HCT116 (cell line): ENCODE data around the gene GLT6D1. TPM values are rescaled to one million over a fixed set of nuclear protein-coding genes. Genes with fewer than 3 reads are reported as not detected.

ENCODE experiments used
- ATAC-seq: fragments of 200-7000 bp; cut with Tn5 transposase; 2 replicates; pipeline ENCODE4 v1.9.1; 2020; ENCODE audit warnings: mild to moderate bottlenecking, moderate library complexity
- BruUV-seq: library from RNA; stranded (reverse); fragments of 400-500 nt; replicated peaks from 2 replicates; lab custom pipeline; 2021; lab: Mats Ljungman, UMichigan
- CTCF ChIA-PET: fragments of 300-600 bp; sonication (Branson Sonifier 250); formaldehyde crosslinking; loops from one replicate; lab custom pipeline; 2021; ENCODE audit warnings: antibody characterized with exemption; lab: Charles Lee
- POLR2A ChIA-PET: fragments of 300-600, 350-600 bp; sonication (Branson Sonifier 250); formaldehyde crosslinking; loops from one replicate; lab custom pipeline; 2021; ENCODE audit warnings: antibody characterized with exemption; lab: Charles Lee
- RAD21 ChIA-PET, 2 experiments: fragments of 300-600 bp; sonication (Branson Sonifier 250); formaldehyde crosslinking; loops; one replicate each; lab custom pipeline; 2023; ENCODE audit warnings: low total read pairs in 2 of 2; ENCODE audit not compliant: uncharacterized antibody in 2 of 2, unreplicated experiment in 2 of 2, low non-redundant PET in 1 of 2; lab: Charles Lee
- DNase-seq: peaks from one replicate; pipeline ENCODE4 v3.0.0-alpha.2; 2010; ENCODE audit warnings: low read depth, low spot score
- H2AFZ ChIP-seq: fragments of 200-600 bp; shearing (Covaris generic), sonication (generic); 2 replicates; pipeline ENCODE4 v1.6.1; 2017; ENCODE audit warnings: low read depth, mixed run types, mixed read lengths, antibody characterized with exemption, low read length; ENCODE audit not compliant: poor library complexity, severe bottlenecking
- H3K27ac ChIP-seq: 2 replicates; pipeline ENCODE4 v1.5.1; 2012; ENCODE audit warnings: low read depth, low read length
- H3K27me3 ChIP-seq: fragments of 200-600 bp; sonication (generic); 2 replicates; pipeline ENCODE4 v1.6.1; 2016; ENCODE audit warnings: mixed run types, low read length, mixed read lengths; ENCODE audit not compliant: insufficient read depth
- H3K36me3 ChIP-seq, 2 experiments: fragments of 200-500 bp in 1 of 2; fragments of 200-600 bp in 1 of 2; sonication (Bioruptor generic) in 1 of 2; sonication (generic) in 1 of 2; 2 replicates each; pipeline versions ENCODE4 v1.5.1 to v1.6.1; 2014 to 2016; ENCODE audit warnings: low read length in 2 of 2, inconsistent platforms in 1 of 2, mixed read lengths in 1 of 2, mixed run types in 1 of 2; ENCODE audit not compliant: insufficient read depth in 2 of 2, control insufficient read depth in 1 of 2
- H3K4me1 ChIP-seq, 2 experiments: fragments of 200-600 bp in 1 of 2; sonication (generic) in 1 of 2; 2 replicates each; pipeline versions ENCODE4 v1.5.1 to v1.6.1; 2012 to 2017; ENCODE audit warnings: low read length in 2 of 2, inconsistent platforms in 1 of 2, mild to moderate bottlenecking in 1 of 2, mixed read lengths in 1 of 2, mixed run types in 1 of 2, moderate library complexity in 1 of 2; ENCODE audit not compliant: insufficient read depth in 2 of 2, control insufficient read depth in 1 of 2
- H3K4me2 ChIP-seq: fragments of 200-600 bp; sonication (generic); 2 replicates; pipeline ENCODE4 v1.6.1; 2017; ENCODE audit warnings: mixed run types, low read length, mixed read lengths
- H3K4me3 ChIP-seq, 2 experiments: fragments of 200-600 bp in 1 of 2; sonication (generic) in 1 of 2; replicated peaks in 1 of 2; 2 replicates each; pipeline ENCODE4 v1.5.1; 2011 to 2016; ENCODE audit warnings: low read length in 2 of 2, control low read depth in 1 of 2, low read depth in 1 of 2, mild to moderate bottlenecking in 1 of 2, mixed read lengths in 1 of 2, mixed run types in 1 of 2
- H3K79me2 ChIP-seq: fragments of 200-600 bp; sonication (generic); 2 replicates; pipeline ENCODE4 v1.6.1; 2017; ENCODE audit warnings: mild to moderate bottlenecking, mixed run types, low read length, moderate library complexity, mixed read lengths; ENCODE audit not compliant: insufficient read depth
- H3K9ac ChIP-seq: fragments of 200-600 bp; sonication (generic); 2 replicates; pipeline ENCODE4 v1.6.1; 2016; ENCODE audit warnings: low read length, mixed read lengths
- H3K9me2 ChIP-seq: fragments of 200-600 bp; sonication (generic), shearing (Covaris generic); 2 replicates; pipeline ENCODE4 v1.6.1; 2017; ENCODE audit warnings: mixed run types, mild to moderate bottlenecking, moderate library complexity; ENCODE audit not compliant: insufficient read depth
- H3K9me3 ChIP-seq, 2 experiments: fragments of 200-500 bp in 1 of 2; fragments of 200-600 bp in 1 of 2; sonication (Bioruptor generic) in 1 of 2; sonication (generic) in 1 of 2; 2 replicates each; pipeline ENCODE4 v1.6.1; 2014 to 2017; ENCODE audit warnings: low read length in 2 of 2, mixed read lengths in 2 of 2, inconsistent platforms in 1 of 2, low read depth in 1 of 2, mild to moderate bottlenecking in 1 of 2, mixed run types in 1 of 2, moderate library complexity in 1 of 2; ENCODE audit not compliant: control insufficient read depth in 1 of 2, insufficient read depth in 1 of 2
- H4K20me1 ChIP-seq: fragments of 200-600 bp; sonication (generic), shearing (Covaris generic); 2 replicates; pipeline ENCODE4 v1.6.1; 2017; ENCODE audit warnings: mixed run types, mild to moderate bottlenecking, moderate library complexity; ENCODE audit not compliant: insufficient read depth
- ATF3 ChIP-seq: IDR thresholded peaks from 2 replicates; pipeline ENCODE4 v1.6.1; 2012
- CBX3 ChIP-seq: IDR thresholded peaks from 2 replicates; pipeline ENCODE4 v1.6.1; 2012; ENCODE audit warnings: low read depth
- CEBPB ChIP-seq: IDR thresholded peaks from 2 replicates; pipeline ENCODE4 v1.6.1; 2012; ENCODE audit warnings: low read depth
- EZH2 ChIP-seq: fragments of 200-600 bp; sonication (generic); IDR thresholded peaks from 2 replicates; pipeline ENCODE4 v1.6.1; 2017; ENCODE audit warnings: antibody characterized with exemption, mixed run types
- EZH2phosphoT487 ChIP-seq: fragments of 200-600 bp; IDR thresholded peaks from 2 replicates; pipeline ENCODE4 v1.6.1; 2018; ENCODE audit warnings: antibody characterized with exemption, borderline replicate concordance
- FOSL1 ChIP-seq: IDR thresholded peaks from 2 replicates; pipeline ENCODE4 v1.6.1; 2012; ENCODE audit warnings: low read depth
- MAX ChIP-seq: IDR thresholded peaks from 2 replicates; pipeline ENCODE4 v1.6.1; 2012
- POLR2A ChIP-seq: IDR thresholded peaks from 2 replicates; pipeline ENCODE4 v1.7.0; 2011; ENCODE audit warnings: borderline replicate concordance; ENCODE audit not compliant: insufficient read depth, insufficient read length; ENCODE audit errors: extremely low read depth
- POLR2AphosphoS5 ChIP-seq: IDR thresholded peaks from 2 replicates; pipeline ENCODE4 v1.6.1; 2011; ENCODE audit warnings: mild to moderate bottlenecking, low read depth, low read length, moderate library complexity
- RAD21 ChIP-seq: IDR thresholded peaks from 2 replicates; pipeline ENCODE4 v1.6.1; 2012; ENCODE audit warnings: low read depth, mild to moderate bottlenecking
- SIN3A ChIP-seq: IDR thresholded peaks from 2 replicates; pipeline ENCODE4 v1.6.1; 2012; ENCODE audit warnings: low read depth
- SP1 ChIP-seq: IDR thresholded peaks from 2 replicates; pipeline ENCODE4 v1.6.1; 2012; ENCODE audit warnings: low read depth
- SRF ChIP-seq: IDR thresholded peaks from 2 replicates; pipeline ENCODE4 v1.6.1; 2012; ENCODE audit warnings: low read depth
- TCF7L2 ChIP-seq: IDR thresholded peaks from 2 replicates; pipeline ENCODE4 v1.7.0; 2011; ENCODE audit warnings: borderline replicate concordance, inconsistent platforms; ENCODE audit not compliant: insufficient read depth, insufficient read length; ENCODE audit errors: extremely low read depth
- YY1 ChIP-seq: IDR thresholded peaks from 2 replicates; pipeline ENCODE4 v1.6.1; 2011; ENCODE audit warnings: low read length, low read depth, moderate library complexity, mild to moderate bottlenecking; ENCODE audit not compliant: insufficient replicate concordance; ENCODE audit errors: extremely low read depth
- ZFX ChIP-seq: fragments of 450-650 bp; IDR thresholded peaks from 2 replicates; pipeline ENCODE4 v1.6.1; 2017
- ZNF274 ChIP-seq: fragments of 200-500 bp; sonication (Bioruptor generic); IDR thresholded peaks from 2 replicates; pipeline ENCODE4 v1.6.1; 2014; ENCODE audit warnings: mild to moderate bottlenecking, low read depth, low read length, inconsistent platforms
- intact Hi-C: fragments of 100-400 bp; cut with micrococcal nuclease; formaldehyde crosslinking; loops from 2 replicates; pipeline ENCODE4 v1.10.0; 2022
- total RNA-seq: library from RNA; stranded (reverse); gene quantifications from one replicate; pipeline ENCODE4 v1.2.1, GENCODE V29; 2021; ENCODE audit not compliant: unreplicated experiment
- TF ChIP-seq, protein P1 (sequence below), 3 experiments: fragments of 200-600 bp in 1 of 3; sonication (generic) in 1 of 3; IDR thresholded peaks in 2 of 3; conservative IDR thresholded peaks in 1 of 3; 2 replicates each; pipeline ENCODE4 v1.5.1; 2012 to 2017; ENCODE audit warnings: low read depth in 2 of 3, low read length in 2 of 3, antibody characterized with exemption in 1 of 3, borderline replicate concordance in 1 of 3, control low read depth in 1 of 3, mild to moderate bottlenecking in 1 of 3, mixed read lengths in 1 of 3, mixed run types in 1 of 3, moderate library complexity in 1 of 3; ENCODE audit not compliant: insufficient read depth in 1 of 3
- TF ChIP-seq, protein P2 (sequence below): IDR thresholded peaks from 2 replicates; pipeline ENCODE4 v1.6.1; 2011; ENCODE audit warnings: mild to moderate bottlenecking, low read length, moderate library complexity; ENCODE audit not compliant: insufficient replicate concordance; ENCODE audit errors: extremely low read depth

Gene GLT6D1
- total RNA-seq, 1 experiment from 2014 or later: not detected

- POLR2A ChIA-PET: no interaction called here
- Histone ChIP-seq H3K4me1 (no peaks in the 10 kb centered on the region), H3K27me3 (peaks cover 6% of the 10 kb centered on the region), H3K9ac (no peak overlapping the region), H3K27ac (no peak overlapping the region), H3K36me3 (no peaks in the 10 kb centered on the region), H2AFZ (no peak overlapping the region), H3K4me3 (no peak overlapping the region), H3K9me3 (no peaks in the 10 kb centered on the region), H3K4me2 (no peak overlapping the region)
- ATAC-seq: no peak
- RAD21 ChIA-PET: no interaction called here
- BruUV-seq: no TSS peak
- intact Hi-C loops: no loop called here
- TF ChIP-seq ATF3: no peak
- TF ChIP-seq SP1: no peak
- TF ChIP-seq, protein P1, sequence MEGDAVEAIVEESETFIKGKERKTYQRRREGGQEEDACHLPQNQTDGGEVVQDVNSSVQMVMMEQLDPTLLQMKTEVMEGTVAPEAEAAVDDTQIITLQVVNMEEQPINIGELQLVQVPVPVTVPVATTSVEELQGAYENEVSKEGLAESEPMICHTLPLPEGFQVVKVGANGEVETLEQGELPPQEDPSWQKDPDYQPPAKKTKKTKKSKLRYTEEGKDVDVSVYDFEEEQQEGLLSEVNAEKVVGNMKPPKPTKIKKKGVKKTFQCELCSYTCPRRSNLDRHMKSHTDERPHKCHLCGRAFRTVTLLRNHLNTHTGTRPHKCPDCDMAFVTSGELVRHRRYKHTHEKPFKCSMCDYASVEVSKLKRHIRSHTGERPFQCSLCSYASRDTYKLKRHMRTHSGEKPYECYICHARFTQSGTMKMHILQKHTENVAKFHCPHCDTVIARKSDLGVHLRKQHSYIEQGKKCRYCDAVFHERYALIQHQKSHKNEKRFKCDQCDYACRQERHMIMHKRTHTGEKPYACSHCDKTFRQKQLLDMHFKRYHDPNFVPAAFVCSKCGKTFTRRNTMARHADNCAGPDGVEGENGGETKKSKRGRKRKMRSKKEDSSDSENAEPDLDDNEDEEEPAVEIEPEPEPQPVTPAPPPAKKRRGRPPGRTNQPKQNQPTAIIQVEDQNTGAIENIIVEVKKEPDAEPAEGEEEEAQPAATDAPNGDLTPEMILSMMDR (IDR thresholded peaks at IDR 0.05 in 2 of 3, conservative IDR thresholded peaks at IDR 0.05 in 1 of 3; ENCODE audit: borderline replicate concordance in 1 of 3, insufficient read depth in 1 of 3, low read depth in 2 of 3, low read length in 2 of 3): no peak
- TF ChIP-seq MAX: no peak
- TF ChIP-seq POLR2AphosphoS5: no peak
- no peak for TF ChIP-seq TCF7L2
- no peak for TF ChIP-seq ZFX
- no peak for TF ChIP-seq POLR2A
- no peak for TF ChIP-seq EZH2
- no peak for TF ChIP-seq RAD21
- TF ChIP-seq CEBPB: no peak
- no peak for TF ChIP-seq EZH2phosphoT487
- TF ChIP-seq FOSL1: no peak
- TF ChIP-seq, protein P2, sequence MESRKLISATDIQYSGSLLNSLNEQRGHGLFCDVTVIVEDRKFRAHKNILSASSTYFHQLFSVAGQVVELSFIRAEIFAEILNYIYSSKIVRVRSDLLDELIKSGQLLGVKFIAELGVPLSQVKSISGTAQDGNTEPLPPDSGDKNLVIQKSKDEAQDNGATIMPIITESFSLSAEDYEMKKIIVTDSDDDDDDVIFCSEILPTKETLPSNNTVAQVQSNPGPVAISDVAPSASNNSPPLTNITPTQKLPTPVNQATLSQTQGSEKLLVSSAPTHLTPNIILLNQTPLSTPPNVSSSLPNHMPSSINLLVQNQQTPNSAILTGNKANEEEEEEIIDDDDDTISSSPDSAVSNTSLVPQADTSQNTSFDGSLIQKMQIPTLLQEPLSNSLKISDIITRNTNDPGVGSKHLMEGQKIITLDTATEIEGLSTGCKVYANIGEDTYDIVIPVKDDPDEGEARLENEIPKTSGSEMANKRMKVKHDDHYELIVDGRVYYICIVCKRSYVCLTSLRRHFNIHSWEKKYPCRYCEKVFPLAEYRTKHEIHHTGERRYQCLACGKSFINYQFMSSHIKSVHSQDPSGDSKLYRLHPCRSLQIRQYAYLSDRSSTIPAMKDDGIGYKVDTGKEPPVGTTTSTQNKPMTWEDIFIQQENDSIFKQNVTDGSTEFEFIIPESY: no peak
- no peak for TF ChIP-seq ZNF274
- no peak for TF ChIP-seq YY1
- TF ChIP-seq SRF: no peak
- TF ChIP-seq CBX3: no peak
- TF ChIP-seq SIN3A: no peak
- TF ChIP-seq, all 23 proteins: peak for 0
- no peaks in the 10 kb centered on the region for H3K9me2 ChIP-seq
- DNase-seq: no peak
- CTCF ChIA-PET: no interaction called here
- no peaks in the 10 kb centered on the region for H3K79me2 ChIP-seq
- no peaks in the 10 kb centered on the region for H4K20me1 ChIP-seq
Measured at GRCh38 chr9:135591506-135592330, 47.6 kb downstream of the GLT6D1 start.
